ENCODE measurements around the gene TMEM240. TPM values are rescaled to one million over a fixed set of nuclear protein-coding genes. Genes with fewer than 3 reads are reported as not detected.

TMEM240 gene
- total and polyA plus RNA-seq, 9 of the 15 experiments (the other 6 are each of a cell fraction or from before 2014, with no cell fraction given) = 0.24 to 2.0 (median 0.69) TPM; not detected in 5

GRCh38 chr1:1535201-1536018 lies 5.0 kb downstream of the TMEM240 start:
- WGBS (ENCODE audit: insufficient coverage, low coverage, missing lambda C conversion rate) = 95% methylated on average over 30 of the region's 66 CpGs
- BruUV-seq (replicated peaks) = no TSS peak
- ChIA-PET CTCF (ENCODE audit: low intra/inter-chr PET ratio) (no interaction called here), POLR2A (interaction anchor here (0.6 kb wide), 2 partner anchors 248 to 360 kb away, joined by 3 read pairs; no protein-coding TSS in a partner anchor)
- intact Hi-C loops (cut with micrococcal nuclease) (no loop called here), in situ Hi-C loops (cut with MboI) (no loop called here)
- ATAC-seq (peak; percentile 14), FAIRE-seq (no peak), DNase-seq (ENCODE audit: extremely low read depth in 1 of 4, low spot score in 3 of 4) (peak in 2 of 4 experiments; percentile 45 to 48)
- Histone ChIP-seq H2AFZ (ENCODE audit: low read depth, low read length) (no peak overlapping the region), H3K9ac (ENCODE audit: insufficient read depth in 1 of 2, low read depth in 2 of 2, low read length in 2 of 2) (no peak overlapping the region; a peak in 1 of 4 replicates), H4K20me1 (replicated peaks; ENCODE audit: control insufficient read depth, insufficient read depth, low read length) (no peaks in the 10 kb centered on the region), H3K4me2 (ENCODE audit: insufficient read depth, low read length) (no peak overlapping the region), H3K9me1 (ENCODE audit: control insufficient read depth, insufficient read depth, low read length) (no peaks in the 10 kb centered on the region), H3K27me3 (ENCODE audit: control insufficient read depth in 2 of 2, insufficient read depth in 2 of 2, low read length in 2 of 2) (no peaks in the 10 kb centered on the region), H3K36me3 (ENCODE audit: control insufficient read depth, insufficient read depth, low read length) (peaks cover 42% of the 10 kb centered on the region; the same call in 2 of the 3 replicates), H3K4me3 (no peak overlapping the region), H3K4me1 (replicated peaks in 1 of 2; ENCODE audit: control insufficient read depth in 2 of 2, insufficient read depth in 2 of 2, low read length in 2 of 2) (peaks cover 0 to 34% of the 10 kb centered on the region in 2 experiments; a peak in 2 of 5 replicates), H3K9me3 (replicated peaks; ENCODE audit: control insufficient read depth, insufficient read depth, low read depth, low read length) (peaks cover 8% of the 10 kb centered on the region), H3K27ac (ENCODE audit: extremely low read depth, low read depth, low read length) (no peak overlapping the region), H3K79me2 (ENCODE audit: control insufficient read depth, insufficient read depth, low read length) (no peaks in the 10 kb centered on the region)
- TF ChIP-seq SUPT5H (IDR thresholded peaks at IDR 0.05) (peak; percentile 28; the same call in 1 of the 2 replicates), CHD7 (IDR thresholded peaks at IDR 0.05; ENCODE audit: low read depth, low read length) (no peak), ZNF444 (CRISPR knock-in tag; IDR thresholded peaks at IDR 0.05) (no peak), ZNF785 (CRISPR knock-in tag; IDR thresholded peaks at IDR 0.05) (no peak), SMARCC2 (IDR thresholded peaks at IDR 0.05; ENCODE audit: low read depth) (no peak), THRA (IDR thresholded peaks at IDR 0.05) (no peak), KLF13 (tag; IDR thresholded peaks at IDR 0.05; ENCODE audit: borderline replicate concordance, low read depth) (no peak), HNRNPLL (IDR thresholded peaks at IDR 0.05; ENCODE audit: low read depth, low read length, poor library complexity, severe bottlenecking) (no peak)
